Right renal pelvis (tissue), 4 donors: ENCODE data around the gene OLIG3. TPM values are rescaled to one million over a fixed set of nuclear protein-coding genes. Genes with fewer than 3 reads are reported as not detected.

Experiments used
- DNase-seq, 4 donors: peaks; one replicate each; pipeline ENCODE4 v3.0.0-alpha.2; 2013; ENCODE audit warnings: low read depth in 4 of 4, low spot score in 3 of 4, missing footprints in 1 of 4
- polyA plus RNA-seq, 4 donors: library from polyadenylated mRNA; unstranded; fragments of 120-200 nt; gene quantifications; one replicate each; pipeline ENCODE4 v1.2.1, GENCODE V29; 2013; ENCODE audit not compliant: insufficient read length in 4 of 4

OLIG3 gene
- polyA plus RNA-seq, 4 donors: not detected

- no peak for DNase-seq
Observed at GRCh38 chr6:137473598-137473997, 20.6 kb downstream of the OLIG3 start.

- no peak for DNase-seq
Observed at GRCh38 chr6:137472641-137473137, 21.5 kb downstream of the OLIG3 start.

GRCh38 chr6:137471986-137472385 is 22.2 kb downstream of the OLIG3 start:
- no peak for DNase-seq

GRCh38 chr6:137471497-137471896 is 22.7 kb downstream of the OLIG3 start:
- no peak for DNase-seq

- DNase-seq: no peak
Observed at GRCh38 chr6:137467211-137467610, 27.0 kb downstream of the OLIG3 start.

GRCh38 chr6:137465378-137466009 is 28.7 kb downstream of the OLIG3 start:
- no peak for DNase-seq

- no peak for DNase-seq
Observed at GRCh38 chr6:137452333-137452894, 41.8 kb downstream of the OLIG3 start.

GRCh38 chr6:137443901-137444300 is 50.3 kb downstream of the OLIG3 start:
- no peak for DNase-seq
